Measurements from ENCODE around the gene KCNA10.

The KCNA10 gene

DNA sequence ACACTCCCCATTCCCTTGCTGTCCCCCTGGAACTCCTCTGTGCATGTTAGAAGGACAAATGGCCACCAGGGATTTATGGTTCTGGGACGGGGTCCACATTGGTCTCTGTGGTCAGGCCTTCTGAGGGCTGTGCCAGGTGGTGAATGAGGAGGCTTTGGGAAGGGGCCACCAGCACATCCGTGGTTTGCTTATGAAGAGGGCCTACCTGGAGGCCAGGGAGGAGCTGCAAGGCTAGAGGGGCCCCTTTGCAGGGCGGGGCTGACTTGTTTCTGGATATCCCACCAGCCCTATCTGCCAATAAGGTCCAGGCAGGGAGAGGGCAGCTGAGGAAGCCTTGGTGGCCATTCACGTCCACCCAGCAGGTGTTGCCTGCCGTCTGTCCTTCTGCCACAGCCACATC is 24.9 kb downstream of the KCNA10 start:
- no peak overlapping the region for H3K27ac ChIP-seq (ENCODE audit: low read depth, low read length)
- H3K9ac ChIP-seq (ENCODE audit: low read length in 5 of 5): no peak overlapping the region
- no peak overlapping the region for H3K4me3 ChIP-seq (ENCODE audit: low read depth in 1 of 5, low read length in 5 of 5)
- H3K27me3 ChIP-seq (ENCODE audit: control insufficient read depth in 5 of 5, insufficient read depth in 4 of 5, low read length in 5 of 5): peaks cover 0 to 2% (median 0%) of the 10 kb centered on the region in 5 donors
- H3K4me1 ChIP-seq (ENCODE audit: control insufficient read depth in 5 of 5, insufficient read depth in 5 of 5, low read length in 5 of 5): peaks cover 0 to 20% (median 15%) of the 10 kb centered on the region in 5 donors
- H3K9me3 ChIP-seq (ENCODE audit: control insufficient read depth in 5 of 5, low read length in 5 of 5): no peaks in the 10 kb centered on the region
- no peaks in the 10 kb centered on the region for H3K36me3 ChIP-seq (ENCODE audit: control insufficient read depth in 5 of 5, insufficient read depth in 5 of 5, low read length in 5 of 5)

DNA sequence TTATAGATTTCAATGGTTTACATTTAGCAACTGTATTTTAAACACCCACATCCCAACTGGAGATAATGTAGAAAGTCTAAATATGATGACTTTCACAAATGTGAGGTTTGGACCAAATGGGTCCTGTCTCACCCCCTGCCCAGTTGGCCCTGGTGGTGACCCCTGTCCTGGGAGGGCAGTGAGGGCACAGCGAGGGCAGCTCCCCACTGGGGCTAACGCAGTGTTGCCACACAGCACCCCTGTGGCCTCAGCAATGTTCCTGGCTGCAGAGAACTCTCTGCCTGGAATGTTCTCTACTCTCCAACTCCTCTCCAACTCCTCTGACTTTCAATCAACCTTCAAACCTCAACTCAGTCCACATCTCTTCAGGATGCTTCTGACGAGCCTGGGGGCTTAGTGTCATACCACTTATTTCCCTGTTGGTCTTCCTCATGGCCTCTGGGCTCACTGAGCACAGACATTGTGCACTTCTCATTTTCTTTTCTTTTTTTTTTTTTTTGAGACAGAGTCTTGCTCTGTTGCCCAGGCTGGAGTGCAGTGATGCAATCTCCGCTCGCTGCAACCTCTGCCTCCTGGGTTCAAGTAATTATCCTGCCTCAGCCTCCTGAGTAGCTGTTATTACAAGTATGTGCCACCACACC is 25.8 kb downstream of the KCNA10 start:
- Histone ChIP-seq H3K27ac (ENCODE audit: low read depth, low read length) (no peak overlapping the region), H3K4me1 (ENCODE audit: control insufficient read depth in 5 of 5, insufficient read depth in 5 of 5, low read length in 5 of 5) (peaks cover 0 to 20% (median 15%) of the 10 kb centered on the region in 5 donors), H3K9ac (ENCODE audit: low read length in 5 of 5) (no peak overlapping the region), H3K27me3 (ENCODE audit: control insufficient read depth in 5 of 5, insufficient read depth in 4 of 5, low read length in 5 of 5) (no peaks in the 10 kb centered on the region), H3K9me3 (ENCODE audit: control insufficient read depth in 5 of 5, low read length in 5 of 5) (no peaks in the 10 kb centered on the region), H3K36me3 (ENCODE audit: control insufficient read depth in 5 of 5, insufficient read depth in 5 of 5, low read length in 5 of 5) (no peaks in the 10 kb centered on the region), H3K4me3 (ENCODE audit: low read depth in 1 of 5, low read length in 5 of 5) (no peak overlapping the region)

DNA sequence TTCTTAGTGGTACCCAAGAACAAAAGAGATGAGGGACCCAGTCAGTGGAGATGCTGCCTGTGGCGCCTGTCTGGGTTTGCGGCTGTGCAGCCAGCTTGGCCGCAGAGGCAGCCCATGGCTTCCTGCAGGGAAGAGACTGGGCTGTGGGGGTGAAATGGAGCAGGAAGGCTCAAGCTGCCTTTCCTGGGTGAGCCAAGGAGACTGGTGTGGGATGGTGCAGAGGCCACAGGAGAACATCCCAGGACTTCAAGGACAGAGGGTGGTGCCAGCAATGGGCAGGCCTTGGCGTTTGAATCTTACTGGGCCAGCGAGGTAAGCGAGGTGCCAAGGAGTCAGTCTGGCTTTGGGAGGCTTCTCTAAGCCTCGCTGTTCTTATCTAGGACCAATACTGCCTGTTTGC is 26.4 kb downstream of the KCNA10 start:
- H3K4me1 ChIP-seq (ENCODE audit: control insufficient read depth in 5 of 5, insufficient read depth in 5 of 5, low read length in 5 of 5): peaks cover 0 to 20% (median 15%) of the 10 kb centered on the region in 5 donors
- H3K27ac ChIP-seq (ENCODE audit: low read depth, low read length): no peak overlapping the region
- no peak overlapping the region for H3K9ac ChIP-seq (ENCODE audit: low read length in 5 of 5)
- H3K4me3 ChIP-seq (ENCODE audit: low read depth in 1 of 5, low read length in 5 of 5): no peak overlapping the region
- H3K36me3 ChIP-seq (ENCODE audit: control insufficient read depth in 5 of 5, insufficient read depth in 5 of 5, low read length in 5 of 5): no peaks in the 10 kb centered on the region
- no peaks in the 10 kb centered on the region for H3K9me3 ChIP-seq (ENCODE audit: control insufficient read depth in 5 of 5, low read length in 5 of 5)
- no peaks in the 10 kb centered on the region for H3K27me3 ChIP-seq (ENCODE audit: control insufficient read depth in 5 of 5, insufficient read depth in 4 of 5, low read length in 5 of 5)

DNA sequence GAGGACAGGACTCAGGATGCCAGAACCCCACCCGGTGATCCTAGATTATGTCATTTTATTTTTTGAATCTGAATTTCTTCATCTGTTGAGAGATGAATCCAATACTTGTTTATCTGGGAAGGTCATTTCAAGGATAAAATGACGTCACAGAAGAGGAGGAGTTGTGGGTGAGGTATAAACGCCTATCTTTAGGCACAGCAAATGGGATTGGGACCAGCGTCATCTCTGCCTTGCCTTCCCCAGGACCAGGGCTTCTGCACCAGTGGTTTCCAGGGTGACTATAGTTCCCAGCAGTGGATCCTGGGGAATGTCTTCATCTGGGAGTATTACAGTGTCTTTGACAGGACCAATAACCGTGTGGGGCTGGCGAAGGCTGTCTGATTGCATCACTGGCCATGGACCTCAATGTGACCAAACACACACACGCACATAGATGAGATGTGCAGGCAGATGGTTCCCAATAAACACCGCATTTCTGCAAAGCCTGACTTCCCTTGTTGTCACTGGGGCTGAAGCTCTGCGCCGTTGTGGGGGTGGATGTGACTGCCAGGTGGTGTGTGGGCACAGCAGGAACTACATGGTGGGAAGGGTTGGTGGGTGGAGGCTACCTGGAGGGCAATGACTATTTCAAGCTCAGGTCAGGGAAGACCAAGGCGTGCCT is 28.1 kb downstream of the KCNA10 start:
- no peaks in the 10 kb centered on the region for H3K36me3 ChIP-seq (ENCODE audit: control insufficient read depth in 5 of 5, insufficient read depth in 5 of 5, low read length in 5 of 5)
- H3K9ac ChIP-seq (ENCODE audit: low read length in 5 of 5): no peak overlapping the region
- H3K9me3 ChIP-seq (ENCODE audit: control insufficient read depth in 5 of 5, low read length in 5 of 5): no peaks in the 10 kb centered on the region
- peaks cover 0 to 20% (median 10%) of the 10 kb centered on the region in 5 donors for H3K4me1 ChIP-seq (ENCODE audit: control insufficient read depth in 5 of 5, insufficient read depth in 5 of 5, low read length in 5 of 5)
- H3K27me3 ChIP-seq (ENCODE audit: control insufficient read depth in 5 of 5, insufficient read depth in 4 of 5, low read length in 5 of 5): no peaks in the 10 kb centered on the region
- H3K4me3 ChIP-seq (ENCODE audit: low read depth in 1 of 5, low read length in 5 of 5): no peak overlapping the region
- H3K27ac ChIP-seq (ENCODE audit: low read depth, low read length): no peak overlapping the region

DNA sequence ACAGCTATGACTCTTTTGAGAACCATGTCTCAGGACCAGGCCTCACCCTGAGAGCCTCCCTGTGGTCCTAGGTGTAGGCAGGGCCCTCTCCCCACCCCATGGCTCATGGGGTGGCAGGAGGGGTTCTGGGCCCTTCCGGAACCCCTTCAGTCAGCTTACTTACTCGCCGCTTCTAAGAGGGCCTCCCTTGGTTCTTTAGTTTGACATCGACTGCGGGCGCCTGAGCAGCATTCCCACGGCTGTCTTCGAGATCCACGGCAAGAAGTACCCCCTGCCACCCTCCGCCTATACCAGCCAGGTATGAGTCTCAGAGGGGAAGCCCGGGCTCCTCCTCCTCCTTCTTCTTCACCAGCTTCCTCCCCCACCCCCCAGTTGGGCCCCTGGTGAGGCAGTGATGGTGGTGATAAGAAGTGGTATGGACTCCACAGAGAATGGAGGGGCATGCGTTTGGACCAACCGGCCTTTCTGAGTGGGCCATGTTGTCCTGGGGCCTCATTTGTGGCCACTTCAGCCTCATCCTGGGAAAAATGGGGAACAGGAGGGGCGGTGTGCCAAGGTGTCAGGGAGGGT is 28.9 kb downstream of the KCNA10 start:
- Histone ChIP-seq H3K9me3 (ENCODE audit: control insufficient read depth in 5 of 5, low read length in 5 of 5) (no peaks in the 10 kb centered on the region), H3K4me1 (ENCODE audit: control insufficient read depth in 5 of 5, insufficient read depth in 5 of 5, low read length in 5 of 5) (peaks cover 0 to 22% (median 15%) of the 10 kb centered on the region in 5 donors), H3K27me3 (ENCODE audit: control insufficient read depth in 5 of 5, insufficient read depth in 4 of 5, low read length in 5 of 5) (no peaks in the 10 kb centered on the region), H3K4me3 (ENCODE audit: low read depth in 1 of 5, low read length in 5 of 5) (no peak overlapping the region), H3K36me3 (ENCODE audit: control insufficient read depth in 5 of 5, insufficient read depth in 5 of 5, low read length in 5 of 5) (no peaks in the 10 kb centered on the region), H3K27ac (ENCODE audit: low read depth, low read length) (no peak overlapping the region), H3K9ac (ENCODE audit: low read length in 5 of 5) (no peak overlapping the region)

DNA sequence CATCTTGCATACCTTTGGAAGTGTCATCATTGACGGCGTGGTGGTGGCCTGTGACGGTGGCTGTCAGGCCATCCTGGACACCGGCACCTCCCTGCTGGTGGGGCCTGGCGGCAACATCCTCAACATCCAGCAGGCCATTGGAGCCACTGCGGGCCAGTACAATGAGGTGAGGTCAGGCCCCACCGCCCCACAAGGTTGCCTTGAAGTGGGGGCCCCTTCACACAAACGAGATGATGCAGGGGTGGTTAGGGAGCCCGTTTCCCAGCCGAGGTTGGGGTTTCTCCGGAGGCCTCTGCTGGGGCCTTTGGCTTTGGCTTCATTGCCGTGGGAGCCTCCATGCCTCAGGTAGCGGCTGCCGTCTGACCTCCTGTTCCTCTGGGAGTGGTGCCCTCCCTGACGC is 29.6 kb downstream of the KCNA10 start:
- no peaks in the 10 kb centered on the region for H3K27me3 ChIP-seq (ENCODE audit: control insufficient read depth in 5 of 5, insufficient read depth in 4 of 5, low read length in 5 of 5)
- H3K9me3 ChIP-seq (ENCODE audit: control insufficient read depth in 5 of 5, low read length in 5 of 5): no peaks in the 10 kb centered on the region
- H3K4me1 ChIP-seq (ENCODE audit: control insufficient read depth in 5 of 5, insufficient read depth in 5 of 5, low read length in 5 of 5): peaks cover 0 to 22% (median 15%) of the 10 kb centered on the region in 5 donors
- no peaks in the 10 kb centered on the region for H3K36me3 ChIP-seq (ENCODE audit: control insufficient read depth in 5 of 5, insufficient read depth in 5 of 5, low read length in 5 of 5)
- H3K9ac ChIP-seq (ENCODE audit: low read length in 5 of 5): no peak overlapping the region
- no peak overlapping the region for H3K27ac ChIP-seq (ENCODE audit: low read depth, low read length)
- H3K4me3 ChIP-seq (ENCODE audit: low read depth in 1 of 5, low read length in 5 of 5): no peak overlapping the region

DNA sequence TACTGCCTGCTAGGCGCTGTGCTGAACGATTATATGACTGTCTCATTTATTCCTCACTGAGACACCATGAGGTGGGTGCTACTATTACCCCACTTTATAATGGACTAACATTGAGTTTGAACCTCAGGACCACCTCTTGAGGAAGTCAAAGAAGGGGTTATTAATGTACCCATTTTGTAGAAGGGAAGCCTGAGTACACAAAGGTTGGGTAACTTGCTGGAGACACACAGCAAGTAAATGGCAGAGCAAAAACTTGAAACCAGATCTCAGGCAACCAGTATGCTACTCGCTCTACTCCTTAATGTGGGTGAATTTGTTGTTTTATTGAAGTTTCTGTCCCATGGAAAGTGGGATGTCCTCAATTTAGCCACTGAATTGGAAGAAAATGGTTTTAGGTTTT is 30.1 kb downstream of the KCNA10 start:
- Histone ChIP-seq H3K9me3 (ENCODE audit: control insufficient read depth in 5 of 5, low read length in 5 of 5) (no peaks in the 10 kb centered on the region), H3K27me3 (ENCODE audit: control insufficient read depth in 5 of 5, insufficient read depth in 4 of 5, low read length in 5 of 5) (peaks cover 0 to 1% (median 0%) of the 10 kb centered on the region in 5 donors), H3K9ac (ENCODE audit: low read length in 5 of 5) (no peak overlapping the region), H3K4me1 (ENCODE audit: control insufficient read depth in 5 of 5, insufficient read depth in 5 of 5, low read length in 5 of 5) (peaks cover 0 to 22% (median 15%) of the 10 kb centered on the region in 5 donors), H3K27ac (ENCODE audit: low read depth, low read length) (no peak overlapping the region), H3K4me3 (ENCODE audit: low read depth in 1 of 5, low read length in 5 of 5) (no peak overlapping the region), H3K36me3 (ENCODE audit: control insufficient read depth in 5 of 5, insufficient read depth in 5 of 5, low read length in 5 of 5) (no peaks in the 10 kb centered on the region)

DNA sequence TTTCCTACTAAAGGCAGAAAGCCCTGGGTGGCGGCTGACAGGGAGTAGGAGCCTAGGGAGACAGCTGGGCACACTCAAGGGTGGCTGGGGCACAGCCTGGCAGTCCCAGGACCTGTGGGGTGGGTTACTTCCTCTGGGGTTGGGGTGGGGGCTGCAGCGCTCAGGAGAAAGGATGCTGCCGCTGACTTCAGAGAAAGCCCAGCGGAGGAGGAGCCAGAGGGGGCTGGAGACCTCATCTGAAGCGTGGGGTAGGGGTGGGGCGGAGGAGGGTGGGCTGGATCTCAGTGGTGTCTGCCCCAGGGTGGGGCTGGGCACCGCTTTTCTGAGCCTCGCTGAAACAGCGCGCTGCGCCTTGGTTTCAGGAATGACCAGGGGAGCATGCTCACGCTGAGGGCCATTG is 30.8 kb downstream of the KCNA10 start:
- no peaks in the 10 kb centered on the region for H3K9me3 ChIP-seq (ENCODE audit: control insufficient read depth in 5 of 5, low read length in 5 of 5)
- peaks cover 0 to 21% (median 16%) of the 10 kb centered on the region in 5 donors for H3K4me1 ChIP-seq (ENCODE audit: control insufficient read depth in 5 of 5, insufficient read depth in 5 of 5, low read length in 5 of 5)
- H3K27me3 ChIP-seq (ENCODE audit: control insufficient read depth in 5 of 5, insufficient read depth in 4 of 5, low read length in 5 of 5): peaks cover 0 to 2% (median 0%) of the 10 kb centered on the region in 5 donors
- H3K36me3 ChIP-seq (ENCODE audit: control insufficient read depth in 5 of 5, insufficient read depth in 5 of 5, low read length in 5 of 5): no peaks in the 10 kb centered on the region
- H3K27ac ChIP-seq (ENCODE audit: low read depth, low read length): no peak overlapping the region
- H3K9ac ChIP-seq (ENCODE audit: low read length in 5 of 5): no peak overlapping the region
- H3K4me3 ChIP-seq (ENCODE audit: low read depth in 1 of 5, low read length in 5 of 5): no peak overlapping the region

DNA sequence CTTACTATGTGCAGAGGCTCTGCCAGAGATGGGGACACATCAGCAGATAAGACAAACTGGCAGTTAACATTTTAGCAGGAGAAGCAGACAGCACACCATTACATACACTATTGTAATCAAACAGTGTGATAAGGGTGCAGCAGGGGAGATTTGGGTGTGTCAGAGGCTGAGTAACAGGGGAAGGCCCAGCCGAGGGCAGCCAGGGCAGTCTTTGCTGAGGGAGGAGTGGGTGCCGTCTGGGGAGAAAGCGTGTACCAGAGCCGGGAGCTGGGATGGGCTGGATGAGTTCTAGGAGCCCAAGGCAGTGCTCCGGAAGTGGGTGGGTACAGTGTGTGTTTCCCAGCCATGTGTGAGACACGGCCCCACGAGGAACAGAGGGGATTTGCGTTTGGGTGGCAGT is 31.2 kb downstream of the KCNA10 start:
- peaks cover 0 to 2% (median 0%) of the 10 kb centered on the region in 5 donors for H3K27me3 ChIP-seq (ENCODE audit: control insufficient read depth in 5 of 5, insufficient read depth in 4 of 5, low read length in 5 of 5)
- H3K27ac ChIP-seq (ENCODE audit: low read depth, low read length): no peak overlapping the region
- H3K9me3 ChIP-seq (ENCODE audit: control insufficient read depth in 5 of 5, low read length in 5 of 5): no peaks in the 10 kb centered on the region
- no peak overlapping the region for H3K4me3 ChIP-seq (ENCODE audit: low read depth in 1 of 5, low read length in 5 of 5)
- H3K9ac ChIP-seq (ENCODE audit: low read length in 5 of 5): no peak overlapping the region
- peaks cover under 1 to 21% (median 16%) of the 10 kb centered on the region in 5 donors for H3K4me1 ChIP-seq (ENCODE audit: control insufficient read depth in 5 of 5, insufficient read depth in 5 of 5, low read length in 5 of 5)
- H3K36me3 ChIP-seq (ENCODE audit: control insufficient read depth in 5 of 5, insufficient read depth in 5 of 5, low read length in 5 of 5): no peaks in the 10 kb centered on the region

DNA sequence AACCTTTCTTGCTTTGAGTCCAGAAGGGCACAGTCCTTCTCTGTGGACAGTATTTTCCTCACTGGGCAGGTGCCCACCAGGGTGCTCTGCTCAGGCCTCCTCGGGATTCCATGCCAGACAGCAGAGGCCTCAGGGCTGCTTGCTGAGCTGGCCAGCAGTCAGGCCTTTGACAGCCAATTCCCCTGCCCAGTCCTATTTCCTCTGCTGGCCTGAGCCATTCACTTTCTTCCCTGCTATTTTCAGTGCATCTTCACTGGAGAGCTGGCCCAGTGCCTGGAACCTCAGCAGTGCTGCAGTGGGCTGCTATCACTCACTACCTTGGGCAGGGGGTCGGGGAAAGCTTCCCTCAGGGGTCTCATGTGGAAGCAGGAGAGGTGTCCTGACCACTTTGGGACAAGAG is 33.2 kb downstream of the KCNA10 start:
- Histone ChIP-seq H3K9ac (ENCODE audit: low read length in 5 of 5) (no peak overlapping the region), H3K36me3 (ENCODE audit: control insufficient read depth in 5 of 5, insufficient read depth in 5 of 5, low read length in 5 of 5) (no peaks in the 10 kb centered on the region), H3K27me3 (ENCODE audit: control insufficient read depth in 5 of 5, insufficient read depth in 4 of 5, low read length in 5 of 5) (peaks cover 0 to 2% (median 0%) of the 10 kb centered on the region in 5 donors), H3K4me1 (ENCODE audit: control insufficient read depth in 5 of 5, insufficient read depth in 5 of 5, low read length in 5 of 5) (peaks cover 5 to 29% (median 25%) of the 10 kb centered on the region in 5 donors), H3K9me3 (ENCODE audit: control insufficient read depth in 5 of 5, low read length in 5 of 5) (no peaks in the 10 kb centered on the region), H3K4me3 (ENCODE audit: low read depth in 1 of 5, low read length in 5 of 5) (no peak overlapping the region), H3K27ac (ENCODE audit: low read depth, low read length) (no peak overlapping the region)
